OCI-LY1 (cell line): ENCODE data around the gene ST6GALNAC4.

ENCODE experiments used
- H2AFZ ChIP-seq: fragments of 200-600 bp; sonication (generic), shearing (Covaris generic); 2 replicates; pipeline ENCODE4 v1.6.0; 2014; ENCODE audit warnings: antibody characterized with exemption, mild to moderate bottlenecking, low read length
- H3F3A ChIP-seq: fragments of 200-600 bp; sonication (generic), shearing (Covaris generic); 2 replicates; pipeline ENCODE4 v1.6.0; 2014; ENCODE audit warnings: mild to moderate bottlenecking, antibody characterized with exemption, low read length, moderate library complexity; ENCODE audit not compliant: insufficient read depth
- H3K27ac ChIP-seq: fragments of 200-600 bp; sonication (generic); 2 replicates; pipeline ENCODE4 v1.5.1; 2014; ENCODE audit warnings: low read length, mixed run types, mild to moderate bottlenecking, low read depth; ENCODE audit not compliant: poor library complexity, severe bottlenecking
- H3K27me3 ChIP-seq: fragments of 200-600 bp; sonication (generic); 2 replicates; pipeline ENCODE4 v1.6.0; 2014; ENCODE audit warnings: antibody characterized with exemption, mild to moderate bottlenecking, low read length, moderate library complexity; ENCODE audit not compliant: insufficient read depth
- H3K36me3 ChIP-seq: fragments of 200-600 bp; sonication (generic); 2 replicates; pipeline ENCODE4 v1.6.1; 2014; ENCODE audit warnings: mild to moderate bottlenecking, antibody characterized with exemption, low read length, moderate library complexity, mixed read lengths; ENCODE audit not compliant: insufficient read depth
- H3K4me1 ChIP-seq: fragments of 200-600 bp; sonication (generic); 2 replicates; pipeline ENCODE4 v1.5.1; 2014; ENCODE audit warnings: mild to moderate bottlenecking, low read length, moderate library complexity; ENCODE audit not compliant: insufficient read depth, severe bottlenecking
- H3K4me2 ChIP-seq: fragments of 200-600 bp; sonication (generic), shearing (Covaris generic); 2 replicates; pipeline ENCODE4 v1.6.1; 2014; ENCODE audit warnings: low read length
- H3K4me3 ChIP-seq: fragments of 200-600 bp; sonication (generic); 2 replicates; pipeline ENCODE4 v1.5.1; 2014; ENCODE audit warnings: low read length, low read depth, mild to moderate bottlenecking, mixed read lengths; ENCODE audit not compliant: poor library complexity, severe bottlenecking
- H3K79me2 ChIP-seq: fragments of 200-600 bp; shearing (Covaris generic); 2 replicates; pipeline ENCODE4 v1.6.1; 2016; ENCODE audit warnings: mixed run types, low read length, mixed read lengths; ENCODE audit not compliant: insufficient read depth
- H3K9ac ChIP-seq: fragments of 200-600 bp; sonication (generic), shearing (Covaris generic); 2 replicates; pipeline ENCODE4 v1.6.1; 2014; ENCODE audit warnings: mild to moderate bottlenecking, low read length, mixed read lengths
- H3K9me2 ChIP-seq: fragments of 200-600 bp; sonication (generic), shearing (Covaris generic); 2 replicates; pipeline ENCODE4 v1.6.1; 2014; ENCODE audit warnings: low read depth, mild to moderate bottlenecking, low read length, mixed read lengths
- H3K9me3 ChIP-seq: fragments of 200-600 bp; shearing (Covaris generic); 2 replicates; pipeline ENCODE4 v1.6.1; 2014; ENCODE audit warnings: low read length, mixed read lengths
- H4K20me1 ChIP-seq: fragments of 200-600 bp; sonication (generic), shearing (Covaris generic); 2 replicates; pipeline ENCODE4 v1.6.0; 2016; ENCODE audit warnings: mild to moderate bottlenecking, low read length; ENCODE audit not compliant: insufficient read depth
- CTCF ChIP-seq: fragments of 200-600 bp; sonication (generic), shearing (Covaris generic); IDR thresholded peaks from 2 replicates; pipeline ENCODE4 v1.5.1; 2017; ENCODE audit warnings: mild to moderate bottlenecking, antibody characterized with exemption, low read length, moderate library complexity, mixed read lengths
- EZH2 ChIP-seq: fragments of 200-600 bp; sonication (generic), shearing (Covaris generic); IDR thresholded peaks from 2 replicates; pipeline ENCODE4 v1.8.0; 2017; ENCODE audit warnings: borderline replicate concordance, mixed run types, mild to moderate bottlenecking, antibody characterized with exemption, low read length, moderate library complexity, mixed read lengths

The ST6GALNAC4 gene

DNA sequence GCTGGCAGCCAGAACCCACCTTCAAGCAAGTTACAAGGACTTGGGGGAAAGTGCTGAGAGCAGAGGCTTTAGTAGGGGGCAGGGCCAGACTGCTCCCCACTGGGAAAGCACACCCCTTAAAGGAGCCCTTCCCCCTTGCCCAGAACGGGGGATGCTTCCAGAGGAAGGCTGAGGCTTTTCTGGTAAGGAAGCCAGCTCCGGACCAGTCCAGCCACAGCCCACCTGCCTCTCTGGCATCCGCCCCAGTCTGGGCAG lies 25.0 kb upstream of the ST6GALNAC4 start:
- Histone ChIP-seq H4K20me1 (no peaks in the 10 kb centered on the region), H3K9me3 (no peaks in the 10 kb centered on the region), H3K9me2 (no peaks in the 10 kb centered on the region), H3K4me2 (no peak overlapping the region), H2AFZ (no peak overlapping the region), H3K79me2 (no peaks in the 10 kb centered on the region), H3K4me1 (peaks cover 11% of the 10 kb centered on the region), H3F3A (no peaks in the 10 kb centered on the region), H3K36me3 (peaks cover 66% of the 10 kb centered on the region), H3K4me3 (no peak overlapping the region), H3K27ac (no peak overlapping the region), H3K9ac (no peak overlapping the region), H3K27me3 (no peaks in the 10 kb centered on the region)
- no peak for TF ChIP-seq CTCF
- no peak for TF ChIP-seq EZH2

- no peak overlapping the region for H3K4me3 ChIP-seq
- H3K4me2 ChIP-seq: no peak overlapping the region
- H3K9me2 ChIP-seq: no peaks in the 10 kb centered on the region
- no peaks in the 10 kb centered on the region for H3K9me3 ChIP-seq
- H3K9ac ChIP-seq: no peak overlapping the region
- no peaks in the 10 kb centered on the region for H3K79me2 ChIP-seq
- peaks cover 68% of the 10 kb centered on the region for H3K36me3 ChIP-seq
- no peaks in the 10 kb centered on the region for H3F3A ChIP-seq
- no peak overlapping the region for H2AFZ ChIP-seq
- peaks cover 17% of the 10 kb centered on the region for H3K4me1 ChIP-seq
- no peak overlapping the region for H3K27ac ChIP-seq
- no peak for TF ChIP-seq CTCF
- no peak for TF ChIP-seq EZH2
- no peaks in the 10 kb centered on the region for H4K20me1 ChIP-seq
- no peaks in the 10 kb centered on the region for H3K27me3 ChIP-seq
Observed at GRCh38 chr9:127941062-127941960, 24.5 kb upstream of the ST6GALNAC4 start.

DNA sequence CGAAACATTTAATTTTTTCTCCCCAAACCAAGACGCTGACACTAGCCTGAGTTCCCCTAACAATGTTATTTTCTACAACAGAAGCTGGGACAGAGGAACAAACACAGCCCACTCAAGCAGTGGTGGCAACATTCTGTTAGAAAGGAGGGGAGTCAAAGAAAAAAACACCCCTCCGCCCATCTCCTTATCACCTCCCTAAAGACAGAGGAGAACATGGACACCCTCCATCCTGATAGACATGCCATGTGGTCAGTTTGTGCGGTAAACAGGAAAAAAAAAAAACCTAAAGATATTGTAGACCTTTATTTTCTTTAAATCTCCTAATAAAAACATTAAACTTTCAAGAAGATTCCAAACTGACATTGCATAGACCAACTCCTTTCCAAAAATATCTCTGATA lies 23.8 kb upstream of the ST6GALNAC4 start:
- Histone ChIP-seq H3K9me2 (no peaks in the 10 kb centered on the region), H3K9ac (no peak overlapping the region), H3K79me2 (no peaks in the 10 kb centered on the region), H3K4me1 (peaks cover 24% of the 10 kb centered on the region), H3K9me3 (no peaks in the 10 kb centered on the region), H3K4me3 (no peak overlapping the region), H3K36me3 (peaks cover 68% of the 10 kb centered on the region), H3F3A (no peaks in the 10 kb centered on the region), H3K4me2 (no peak overlapping the region), H3K27ac (no peak overlapping the region), H3K27me3 (no peaks in the 10 kb centered on the region), H2AFZ (no peak overlapping the region), H4K20me1 (no peaks in the 10 kb centered on the region)
- TF ChIP-seq EZH2 (no peak), CTCF (no peak)
